Measurements from ENCODE around the gene MRPL53.
"Not testable (repeated sequence)": the region's sequence is repeated elsewhere in the genome, so short reads cannot be mapped to it uniquely, and the experiment has no call there.

Gene MRPL53

DNA sequence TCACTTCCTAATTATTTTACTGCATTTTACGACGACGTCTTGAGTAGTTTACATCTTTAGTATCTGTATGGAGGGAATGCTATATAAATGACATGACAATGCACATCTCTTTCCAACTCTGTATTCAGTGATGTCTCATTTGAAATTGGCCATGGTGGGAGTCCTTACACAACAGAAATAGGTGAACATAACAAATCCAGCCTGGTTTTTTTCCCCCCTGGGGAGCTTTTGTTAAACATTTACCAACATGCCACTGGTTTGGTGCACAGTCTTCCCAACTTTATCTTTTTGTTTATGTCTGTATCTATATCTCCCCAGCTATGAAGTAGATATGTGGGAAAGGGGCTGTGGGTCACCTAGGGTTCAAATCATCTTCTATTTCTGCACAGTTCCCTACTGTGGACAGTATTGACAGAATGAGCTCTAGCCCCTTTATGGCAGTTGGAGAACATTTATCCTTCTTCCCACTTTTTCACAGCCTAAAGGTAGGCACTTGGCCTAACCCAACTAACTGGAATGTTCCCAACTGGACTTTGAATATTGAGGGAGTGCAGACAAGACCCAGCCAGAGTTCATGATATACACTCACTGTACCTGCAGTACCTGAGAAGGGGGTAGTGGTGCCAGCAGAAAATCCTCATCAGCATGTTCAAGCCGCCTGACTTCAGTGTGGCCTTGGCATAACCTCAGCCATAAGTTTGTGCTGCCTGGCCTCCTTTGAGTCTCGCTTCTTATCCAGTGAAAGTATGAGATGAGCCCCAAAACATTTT lies 25.1 kb downstream of the MRPL53 start:
- DNase-seq, result no peak

DNA sequence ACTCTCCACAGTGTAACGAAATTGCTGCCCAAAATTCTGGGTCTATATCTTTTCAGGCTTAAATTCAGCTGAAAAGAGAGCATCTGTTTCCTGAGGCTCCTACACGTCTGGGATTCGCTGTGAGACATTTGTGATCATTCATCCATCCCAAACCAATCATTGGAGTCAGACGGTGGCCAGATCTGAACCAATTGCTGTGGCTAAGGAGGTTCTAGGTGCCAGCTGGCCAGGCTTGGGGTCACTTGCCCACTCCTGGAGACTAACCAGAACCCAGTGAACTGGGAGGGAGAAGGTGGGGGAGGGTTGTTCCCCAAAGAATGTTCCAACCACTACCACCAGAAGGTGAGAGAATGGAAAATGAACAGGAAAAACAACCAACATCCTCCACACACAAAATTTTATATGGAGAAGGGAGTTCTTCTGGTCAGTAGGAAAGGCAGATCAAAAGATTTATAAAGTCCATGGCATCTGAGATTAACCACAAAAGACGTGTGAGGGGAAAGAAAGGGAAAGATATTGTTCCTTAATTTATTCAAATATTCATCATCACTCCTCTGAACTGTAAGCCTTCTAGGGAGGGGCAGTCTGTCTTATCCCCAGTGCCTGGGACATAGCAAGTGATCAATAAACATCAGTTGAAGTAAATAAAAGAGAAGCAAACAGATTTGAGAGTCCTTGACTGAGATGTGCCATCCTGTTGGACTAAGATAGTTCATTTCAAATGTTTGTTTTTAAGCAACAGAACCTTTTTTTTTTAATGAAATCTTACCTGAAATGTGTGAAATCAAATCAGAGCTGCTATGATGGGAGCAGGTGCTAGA lies 27.8 kb downstream of the MRPL53 start:
- no peak for DNase-seq

DNA sequence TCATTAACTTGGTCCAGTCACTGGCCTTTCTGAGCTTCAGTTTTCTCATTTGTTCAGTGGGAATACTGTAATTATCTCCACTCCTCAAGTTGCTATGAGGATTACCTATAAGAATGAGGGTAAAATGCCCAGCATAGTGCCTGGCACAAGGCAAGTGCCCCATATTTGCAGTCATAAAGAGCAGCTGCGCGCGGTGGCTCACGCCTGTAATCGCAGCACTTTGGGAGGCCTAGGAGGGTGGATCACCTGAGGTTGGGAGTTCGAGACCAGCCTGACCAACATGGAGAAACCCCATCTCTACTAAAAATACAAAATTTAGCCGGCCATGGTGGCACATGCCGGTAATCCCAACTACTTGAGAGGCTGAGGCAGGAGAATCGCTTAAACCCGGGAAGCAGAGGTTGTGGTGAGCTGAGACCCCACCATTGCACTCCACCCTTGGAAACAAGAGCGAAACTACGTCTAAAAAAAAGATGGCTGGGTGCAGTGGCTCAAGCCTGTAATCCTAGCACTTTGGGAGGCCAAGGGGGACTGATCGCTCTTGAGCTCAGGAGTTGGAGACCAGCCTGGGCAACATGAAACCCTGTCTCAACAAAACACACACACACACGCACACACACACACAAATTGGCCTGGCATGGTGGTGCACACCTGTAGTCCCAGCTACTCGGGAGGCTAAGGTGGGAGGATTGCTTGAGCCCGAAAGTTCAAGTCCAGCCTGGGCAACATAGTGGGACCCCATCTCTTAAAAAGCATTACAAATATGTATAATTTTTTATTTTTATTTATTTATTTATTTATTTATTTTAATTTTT lies 29.8 kb downstream of the MRPL53 start:
- DNase-seq, result not testable (repeated sequence)

DNA sequence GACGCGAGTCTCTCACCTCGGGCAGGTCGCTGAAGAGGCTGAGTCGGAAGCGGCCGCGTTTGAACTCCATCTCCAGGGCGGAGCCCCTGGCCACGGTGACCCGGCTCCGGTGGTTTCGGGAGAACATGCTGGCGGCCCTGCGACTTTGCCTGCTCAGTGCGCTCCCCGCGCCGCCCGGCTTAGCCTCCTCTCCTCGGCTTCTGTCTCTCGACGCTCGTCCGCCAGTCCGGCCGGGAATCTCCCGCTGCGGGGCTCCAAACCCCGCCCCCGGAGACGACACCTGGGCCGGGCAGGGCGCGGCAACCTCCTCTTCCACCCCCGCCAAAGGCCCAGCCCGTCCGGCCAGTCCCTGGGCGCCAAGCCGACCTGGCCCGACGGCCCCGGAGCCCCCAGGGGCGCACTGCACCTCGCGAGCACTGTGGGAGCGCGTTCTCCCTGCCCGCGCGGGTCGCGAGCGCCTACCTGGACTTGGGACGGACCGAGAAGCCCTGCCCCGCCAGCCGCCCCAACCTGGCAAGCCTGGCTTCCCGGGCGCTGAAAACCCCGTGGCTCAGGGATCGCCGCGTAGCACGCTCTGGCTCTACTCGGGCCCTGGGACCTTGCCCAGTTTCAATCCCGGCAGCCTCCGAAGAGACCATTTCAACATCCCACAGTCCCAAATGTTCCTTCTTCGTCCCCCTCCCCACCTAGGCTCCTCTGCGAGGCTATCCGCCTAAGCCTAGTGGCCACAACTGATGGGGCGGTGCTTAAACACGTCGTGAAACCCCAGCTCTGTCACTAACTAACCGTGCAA lies 30.6 kb downstream of the MRPL53 start, which contains the start of gene RTKN:
Gene RTKN, minus strand, starts transcription at position 248 of the 793 bp plus-strand sequence. Its CDS starts 121 bp downstream, at position 127.
- no peak for DNase-seq

DNA sequence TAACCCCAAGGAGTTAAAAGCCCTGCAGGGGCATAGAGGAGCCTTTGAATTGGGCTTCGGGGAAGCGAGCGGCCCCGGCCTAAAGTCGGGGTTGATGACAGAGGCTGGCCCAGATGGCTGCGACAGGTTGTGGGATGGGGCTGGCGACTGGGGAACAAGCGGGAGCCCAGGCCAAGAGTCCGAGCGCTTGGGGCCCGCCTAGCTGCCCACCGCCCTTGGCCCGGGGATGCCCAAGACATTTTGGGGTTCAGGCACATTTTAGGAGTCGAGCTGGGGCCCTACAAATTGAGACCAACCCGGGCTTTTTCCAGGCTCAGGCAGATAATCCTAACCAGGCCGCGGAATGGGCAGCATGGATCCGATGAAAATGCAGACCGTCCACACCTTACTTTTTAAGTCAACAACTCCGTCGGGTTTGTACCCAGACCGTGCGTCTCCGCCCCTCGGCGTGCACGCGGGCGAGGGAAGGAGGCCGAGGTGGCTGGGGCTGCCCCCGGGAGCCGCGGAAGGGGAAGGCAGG lies 31.2 kb downstream of the MRPL53 start:
- DNase-seq, result no peak

DNA sequence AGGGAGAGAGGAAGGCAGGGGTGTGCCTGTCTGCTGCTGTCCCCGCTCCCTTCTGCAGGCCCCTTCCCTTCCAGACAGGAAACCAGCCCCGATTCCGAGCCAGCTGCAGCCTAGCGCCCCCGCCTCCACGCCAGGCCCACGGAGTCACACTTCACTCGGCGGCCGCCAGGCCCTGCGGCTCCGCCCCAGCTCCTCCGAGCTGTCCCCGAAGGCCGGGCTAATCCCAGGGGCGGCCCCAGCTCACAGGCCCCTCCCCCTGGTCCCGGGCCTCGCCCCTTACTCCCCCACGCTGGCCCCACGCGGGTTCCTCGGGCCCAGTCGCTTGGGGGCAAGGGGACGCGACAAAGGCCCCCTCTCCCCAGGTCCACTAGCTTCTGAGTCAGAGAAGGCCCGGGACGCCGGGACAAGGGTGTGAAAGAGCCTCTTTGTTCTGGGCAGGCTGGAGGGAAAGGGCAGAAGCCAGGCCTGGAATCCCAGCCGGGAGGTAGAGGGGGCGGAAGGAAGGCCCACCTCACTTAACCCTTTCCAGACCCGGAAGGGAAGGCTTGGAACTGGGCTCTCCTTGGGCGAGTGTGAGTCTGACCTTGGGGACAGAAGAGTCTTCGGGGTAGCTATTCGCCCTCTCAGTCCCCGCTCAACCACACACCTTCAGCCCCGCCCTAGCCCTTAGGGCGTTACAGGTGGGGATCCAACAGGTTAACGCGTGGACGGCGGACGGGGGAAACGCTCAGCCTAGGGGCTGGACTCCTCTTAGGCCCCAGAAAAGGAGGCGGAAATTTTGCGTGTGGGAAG lies 31.9 kb downstream of the MRPL53 start:
- DNase-seq, result peak; percentile 82

DNA sequence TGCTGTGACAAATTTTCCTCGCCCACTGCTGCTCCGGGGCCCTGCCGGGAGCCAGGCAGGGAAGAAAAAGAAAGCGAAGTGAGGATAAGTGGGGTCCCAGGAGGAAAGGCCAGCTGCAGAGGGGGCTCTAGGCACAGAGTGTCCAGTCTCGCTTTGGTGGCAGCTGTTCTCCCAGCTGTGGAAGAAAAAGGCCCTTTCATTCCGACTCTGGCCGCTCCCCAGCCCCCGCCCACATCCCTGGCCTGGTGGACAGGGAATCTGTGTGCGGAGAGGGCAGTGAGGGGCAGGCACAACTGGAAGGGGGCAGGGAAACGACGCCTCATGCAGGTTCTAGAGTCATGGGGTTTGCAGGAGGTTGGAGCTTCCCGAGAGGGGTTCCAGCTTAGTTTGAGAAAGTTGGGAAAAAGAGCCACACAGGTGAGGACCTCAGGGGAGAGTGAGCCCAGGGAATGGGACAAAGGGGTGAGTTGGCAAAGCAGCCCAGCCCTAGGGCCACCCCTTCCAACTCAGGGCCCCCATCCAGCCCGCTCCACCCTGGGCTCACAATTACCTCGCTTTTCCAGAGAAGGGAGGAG lies 32.6 kb downstream of the MRPL53 start:
- peak; percentile 30 for DNase-seq

DNA sequence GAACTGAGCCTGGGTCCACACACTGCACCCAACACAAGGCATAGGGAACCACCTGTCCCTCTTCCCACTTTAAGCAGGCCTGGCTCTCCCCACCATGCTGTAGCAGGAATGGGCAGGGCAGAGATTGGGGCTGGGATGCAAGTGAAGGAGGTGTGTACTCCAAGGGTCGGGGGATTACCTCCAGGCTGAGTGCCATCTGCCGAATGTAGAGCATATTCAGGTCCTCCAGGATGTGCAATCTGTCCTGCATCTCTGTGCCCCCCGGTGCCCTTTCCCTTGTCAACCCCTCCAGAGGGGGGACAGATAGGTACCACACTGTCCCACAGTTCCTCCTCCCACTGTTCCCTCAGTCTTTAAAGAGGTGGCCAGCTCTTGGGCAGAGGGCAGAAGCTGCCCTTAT lies 33.1 kb downstream of the MRPL53 start:
- DNase-seq, result no peak

DNA sequence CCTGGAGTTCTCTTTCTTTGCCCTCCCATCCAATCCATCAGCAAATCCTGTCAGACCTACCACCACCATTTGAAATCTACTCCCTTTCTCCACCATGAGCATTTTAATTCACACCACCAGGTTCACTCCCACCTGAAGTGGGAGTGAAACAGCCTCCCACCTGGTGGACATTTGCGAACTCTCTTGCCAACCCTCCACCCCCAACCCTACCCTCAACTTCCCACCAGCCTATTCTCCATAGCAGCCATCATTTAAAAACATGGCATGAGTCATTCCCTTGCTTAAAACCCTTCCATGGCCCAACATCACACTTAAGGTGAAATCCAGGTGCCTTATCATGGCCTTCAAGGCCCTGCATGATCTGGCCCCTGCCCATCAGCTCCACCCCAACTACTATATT lies 34.2 kb downstream of the MRPL53 start:
- DNase-seq, result no peak

DNA sequence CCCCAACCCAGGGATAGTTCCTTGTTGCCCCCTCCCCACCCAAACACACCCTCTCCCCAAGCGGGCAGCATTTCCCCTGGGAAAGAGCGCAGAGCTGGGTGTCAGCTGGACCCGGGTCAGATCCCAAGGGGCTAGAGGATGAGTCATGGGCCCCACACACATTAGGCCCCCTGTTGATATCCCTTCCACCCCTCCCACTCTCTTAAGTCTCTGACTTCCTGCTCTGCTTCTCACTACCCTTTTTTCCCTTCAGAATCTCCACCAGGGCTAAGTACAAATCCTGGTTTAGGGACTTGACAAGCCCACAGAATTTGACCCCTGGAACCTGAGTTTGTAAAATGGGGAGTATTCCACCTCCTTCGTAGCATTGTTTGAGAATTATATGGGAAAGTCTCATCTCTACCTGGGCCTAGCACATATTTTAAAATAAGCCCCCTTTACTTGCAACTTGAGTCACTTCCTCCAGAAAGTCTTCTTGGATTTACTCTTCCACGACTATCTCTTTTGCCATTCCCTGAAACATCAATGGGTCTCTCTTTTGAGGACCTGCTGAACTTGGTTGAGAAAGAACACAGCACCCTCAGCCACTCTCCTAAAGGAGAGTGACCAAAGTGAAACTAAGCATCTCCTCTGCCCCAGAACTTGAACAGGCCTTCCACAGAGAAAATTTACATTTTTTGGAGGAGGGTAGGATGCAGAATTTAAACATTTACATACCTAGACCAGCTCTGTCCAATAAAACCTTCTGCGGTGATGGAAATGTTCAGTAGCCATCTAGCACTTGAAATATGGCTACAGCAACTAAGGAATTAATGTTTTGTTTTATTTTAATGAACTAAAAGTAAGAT lies 35.4 kb downstream of the MRPL53 start:
- DNase-seq, result no peak

DNA sequence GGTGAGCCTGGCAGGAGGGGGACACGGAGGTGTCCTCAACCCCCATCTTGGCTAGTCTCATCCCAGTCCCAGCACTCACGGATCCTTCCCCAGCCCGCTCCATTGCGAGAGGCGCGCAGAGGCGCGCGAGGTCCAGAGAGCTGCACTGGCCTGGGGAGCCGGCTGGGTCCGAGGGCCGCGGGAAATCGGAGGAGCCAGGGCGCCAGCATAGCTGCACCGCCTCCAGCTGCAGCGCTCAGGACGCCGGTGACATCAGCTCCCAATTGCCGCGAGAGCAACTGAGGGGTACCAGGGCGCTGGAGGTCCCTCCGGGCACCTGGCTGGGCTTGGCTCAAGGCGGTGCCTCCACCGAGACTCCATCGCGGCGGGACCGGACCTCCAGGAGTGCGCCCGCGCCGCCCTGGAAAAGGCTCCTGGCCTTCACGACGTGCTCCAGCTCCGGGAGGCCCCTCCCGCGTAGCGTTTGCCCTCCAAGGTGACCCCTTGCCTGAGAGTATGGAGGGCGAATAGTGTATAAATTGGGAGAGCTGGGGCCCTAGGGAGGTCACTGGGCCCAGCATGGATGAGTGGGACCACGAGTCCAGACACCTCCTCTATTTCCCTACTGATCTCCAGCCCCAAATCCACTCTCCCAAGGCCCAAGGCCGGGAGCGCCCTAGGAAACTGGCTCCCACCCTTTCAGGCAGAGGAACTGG lies 36.2 kb downstream of the MRPL53 start:
- DNase-seq, result no peak

DNA sequence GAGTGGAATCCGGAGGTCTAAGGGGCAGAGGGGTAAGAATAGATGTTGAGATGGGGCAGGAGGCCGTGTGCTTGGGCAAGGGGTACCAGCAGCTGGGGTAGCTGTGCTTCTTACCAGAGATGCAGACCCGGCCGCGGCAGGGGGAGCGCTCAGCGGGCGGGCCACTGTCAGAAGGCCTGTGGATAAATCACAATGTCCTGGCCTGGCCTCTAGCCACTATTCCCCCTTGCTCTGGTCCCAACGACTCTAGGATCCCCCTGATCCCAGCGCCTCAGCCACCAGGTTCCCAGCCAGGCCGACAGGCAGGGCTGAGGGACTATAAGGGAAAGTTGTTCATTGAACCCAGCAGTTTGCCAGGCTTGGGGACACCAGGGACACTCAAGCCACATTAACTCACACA lies 42.0 kb downstream of the MRPL53 start:
- DNase-seq, result no peak

DNA sequence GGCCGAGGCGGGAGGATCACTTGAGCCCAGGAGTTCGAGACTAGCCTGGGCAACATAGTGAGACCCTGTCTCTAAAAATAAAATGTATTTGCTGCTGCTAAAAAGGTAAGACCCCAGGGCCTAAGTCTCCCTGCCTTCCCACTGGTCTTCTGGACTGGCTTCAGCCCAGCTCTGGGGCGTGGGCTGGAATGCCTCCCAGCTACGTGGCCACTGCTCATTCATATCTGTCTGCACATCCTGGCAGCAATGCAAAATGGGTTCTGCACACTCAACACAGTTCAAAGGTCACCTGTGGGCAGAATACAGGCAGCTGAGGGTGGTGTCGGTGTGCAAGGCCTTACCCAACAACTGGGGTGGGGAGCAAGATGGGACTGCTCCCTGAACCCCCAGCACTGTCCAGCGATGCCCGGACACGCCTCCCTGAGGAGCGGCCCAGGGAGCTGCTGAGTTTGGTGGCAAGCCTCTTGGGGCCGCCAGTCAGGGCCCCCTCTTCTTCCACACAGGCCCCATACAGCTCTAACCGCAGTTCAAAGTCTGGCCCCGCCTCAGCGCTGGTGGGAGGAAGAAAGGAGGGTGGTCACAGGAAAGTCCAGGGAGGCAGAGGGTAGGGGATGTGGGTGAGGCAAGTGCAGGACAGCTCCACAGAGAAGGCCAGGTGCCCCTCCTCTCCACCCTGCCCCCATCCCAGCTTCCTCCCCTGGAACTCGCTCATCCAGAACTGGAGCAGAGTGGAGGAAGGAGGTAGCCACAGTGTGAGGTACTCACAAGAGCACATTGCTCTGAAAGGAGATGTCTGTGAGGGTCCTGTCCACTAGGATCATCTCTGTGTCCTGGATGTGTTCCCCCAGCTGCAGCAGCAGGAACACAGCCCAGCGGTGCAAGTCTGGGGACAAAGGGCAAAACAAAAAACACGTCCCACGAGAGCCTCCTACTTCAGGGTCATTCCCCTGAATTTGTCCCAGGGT lies 42.7 kb downstream of the MRPL53 start:
- DNase-seq, result no peak

DNA sequence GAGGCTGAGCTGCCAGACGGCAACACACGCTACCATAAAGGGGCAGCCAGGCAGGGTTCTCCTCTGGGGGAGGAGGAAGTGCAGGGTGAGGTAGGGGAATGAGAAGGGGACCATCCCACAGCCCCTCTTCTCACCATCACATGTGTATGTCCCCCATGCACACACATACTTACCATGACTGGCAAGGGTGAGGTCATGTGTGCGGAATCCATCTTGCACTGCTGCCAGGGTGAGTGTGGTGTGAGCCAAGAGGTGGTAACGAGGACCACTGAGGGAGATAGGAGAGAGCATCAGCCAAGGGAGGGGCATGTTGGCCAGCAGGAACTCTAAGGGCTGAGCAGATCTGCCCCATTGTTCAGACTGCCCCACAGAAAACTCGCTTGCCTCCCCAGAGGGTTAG lies 43.8 kb downstream of the MRPL53 start:
- DNase-seq, result no peak

DNA sequence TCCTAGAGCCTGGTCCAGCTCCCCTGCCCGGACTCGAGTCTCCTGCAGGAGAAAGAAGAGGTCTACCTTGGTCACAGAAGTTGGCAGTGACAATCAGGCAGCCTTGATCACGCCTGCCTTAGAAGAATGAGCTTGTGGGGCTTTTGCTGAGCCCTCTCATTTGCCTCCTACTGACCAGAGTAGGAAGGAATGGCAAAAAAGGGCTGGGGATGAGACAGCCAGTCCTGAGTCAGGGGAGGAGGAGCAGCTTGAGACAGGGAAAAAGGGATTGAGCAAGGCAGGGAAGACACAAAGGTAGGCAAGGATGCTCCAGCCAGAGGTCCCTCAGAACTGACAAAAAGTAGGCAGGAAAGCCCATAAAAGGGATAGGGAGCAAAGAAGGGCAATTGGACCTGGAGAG lies 44.9 kb downstream of the MRPL53 start:
- DNase-seq, result no peak

DNA sequence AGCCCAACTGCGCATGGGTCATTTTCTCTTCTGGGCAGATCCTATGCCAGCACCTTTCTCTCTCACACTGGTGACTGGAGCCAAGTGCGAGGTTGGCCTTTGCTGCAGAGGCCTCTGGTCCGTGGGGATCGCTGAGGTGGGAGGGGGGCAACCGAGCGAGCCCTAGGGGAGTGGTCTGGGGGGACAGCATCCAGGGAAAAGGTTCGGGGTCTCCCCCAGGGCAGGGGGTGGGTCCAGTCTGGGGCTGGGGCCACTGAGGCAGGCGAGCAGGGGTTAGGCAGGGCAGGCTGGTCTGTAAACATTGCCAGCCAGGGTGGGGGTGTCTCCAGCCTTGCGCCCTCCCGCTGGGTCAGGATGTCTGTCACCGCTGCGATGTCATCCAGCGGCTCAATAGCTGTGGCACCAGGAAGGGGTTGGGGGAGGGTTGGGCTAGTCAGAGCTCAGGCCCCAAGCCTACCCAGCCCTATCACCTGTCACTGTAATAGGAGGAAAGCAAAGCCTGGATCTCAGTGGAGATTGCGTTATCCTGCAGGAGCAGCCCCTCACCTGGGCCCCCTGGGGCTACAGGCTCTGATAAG lies 46.2 kb downstream of the MRPL53 start:
- no peak for DNase-seq

DNA sequence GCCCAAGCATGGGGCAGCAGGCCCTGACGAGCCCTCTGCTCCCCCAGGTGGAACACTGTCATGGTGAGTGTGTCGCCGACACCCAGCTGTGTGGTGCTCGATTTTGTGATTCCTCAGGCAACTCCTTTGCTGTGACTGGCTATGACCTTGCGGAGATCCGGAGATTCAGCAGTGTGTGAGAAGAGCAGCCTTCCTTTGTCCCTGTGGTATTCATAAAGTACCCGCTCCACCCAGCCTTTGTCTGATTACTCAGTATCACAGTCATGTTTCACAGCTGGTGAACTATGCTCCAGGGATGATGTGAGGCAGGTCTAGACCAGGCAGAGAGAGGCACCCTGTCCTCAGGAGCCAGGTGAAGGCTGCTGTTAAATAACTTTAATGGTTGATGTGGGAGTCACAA lies 47.0 kb downstream of the MRPL53 start:
- no peak for DNase-seq

DNA sequence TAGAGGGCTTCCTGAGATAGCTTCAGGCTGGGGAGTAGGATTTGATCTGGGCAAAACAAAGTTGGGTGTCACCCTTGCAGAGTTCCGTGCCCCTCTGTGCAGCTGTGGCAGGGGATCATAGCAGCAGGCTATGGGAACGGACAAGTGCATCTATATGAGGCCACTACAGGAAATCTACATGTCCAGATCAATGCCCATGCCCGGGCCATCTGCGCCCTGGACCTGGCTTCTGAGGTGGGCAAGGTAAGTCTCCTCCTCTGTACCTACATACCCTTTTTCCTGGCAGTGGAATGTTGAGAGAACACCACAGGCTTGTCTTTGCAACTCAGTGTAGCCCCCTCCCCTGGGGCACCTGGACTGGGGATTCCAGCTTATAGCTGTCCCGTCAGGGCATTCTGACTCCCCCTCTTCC lies 47.5 kb downstream of the MRPL53 start:
- no peak for DNase-seq
